ENCODE data around the gene HDAC4.

DNA sequence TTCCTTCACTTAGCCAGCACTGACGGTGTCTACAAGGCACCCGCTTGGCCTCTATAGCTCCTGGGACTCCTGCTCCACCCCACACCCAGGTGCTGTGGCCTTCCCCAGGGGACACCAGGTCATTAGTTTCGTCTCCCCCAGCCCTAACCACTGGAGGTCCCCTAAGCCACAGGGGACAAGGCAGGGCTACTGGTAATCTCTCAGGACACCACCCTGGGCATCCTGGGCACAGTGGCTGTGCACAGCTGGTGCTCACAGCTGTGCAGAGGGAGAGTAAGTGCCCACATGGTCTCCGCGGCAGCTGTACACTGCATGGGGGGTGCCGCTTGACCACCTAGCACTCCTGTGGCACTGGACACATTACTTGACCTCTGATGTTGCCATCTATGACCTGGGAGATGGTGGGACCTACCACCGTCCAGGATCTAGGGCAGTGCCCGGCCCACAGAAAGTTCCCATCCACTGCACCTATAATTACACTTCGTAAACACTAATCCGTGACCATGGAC lies 134.0 kb downstream of the HDAC4 start:
- TF ChIP-seq, protein P1, sequence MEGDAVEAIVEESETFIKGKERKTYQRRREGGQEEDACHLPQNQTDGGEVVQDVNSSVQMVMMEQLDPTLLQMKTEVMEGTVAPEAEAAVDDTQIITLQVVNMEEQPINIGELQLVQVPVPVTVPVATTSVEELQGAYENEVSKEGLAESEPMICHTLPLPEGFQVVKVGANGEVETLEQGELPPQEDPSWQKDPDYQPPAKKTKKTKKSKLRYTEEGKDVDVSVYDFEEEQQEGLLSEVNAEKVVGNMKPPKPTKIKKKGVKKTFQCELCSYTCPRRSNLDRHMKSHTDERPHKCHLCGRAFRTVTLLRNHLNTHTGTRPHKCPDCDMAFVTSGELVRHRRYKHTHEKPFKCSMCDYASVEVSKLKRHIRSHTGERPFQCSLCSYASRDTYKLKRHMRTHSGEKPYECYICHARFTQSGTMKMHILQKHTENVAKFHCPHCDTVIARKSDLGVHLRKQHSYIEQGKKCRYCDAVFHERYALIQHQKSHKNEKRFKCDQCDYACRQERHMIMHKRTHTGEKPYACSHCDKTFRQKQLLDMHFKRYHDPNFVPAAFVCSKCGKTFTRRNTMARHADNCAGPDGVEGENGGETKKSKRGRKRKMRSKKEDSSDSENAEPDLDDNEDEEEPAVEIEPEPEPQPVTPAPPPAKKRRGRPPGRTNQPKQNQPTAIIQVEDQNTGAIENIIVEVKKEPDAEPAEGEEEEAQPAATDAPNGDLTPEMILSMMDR (IDR thresholded peaks at IDR 0.05) = no peak
- TF ChIP-seq POLR2A (IDR thresholded peaks at IDR 0.05) = no peak
